HepG2 (cell line): ENCODE measurements around the gene CDK10. TPM values are rescaled to one million over a fixed set of nuclear protein-coding genes. Genes with fewer than 3 reads are reported as not detected.
A peak's percentile ranks its signal among the peaks of the same experiment; 100 is the strongest.

Experiments
- DR1 ChIP-seq: sonication (generic); formaldehyde crosslinking; IDR thresholded peaks from 2 replicates; pipeline ENCODE4 v1.8.0; 2021; ENCODE audit warnings: mild to moderate bottlenecking, missing genetic modification reagents, inconsistent platforms
- GTF3A ChIP-seq: sonication (generic); formaldehyde crosslinking; conservative IDR thresholded peaks from 2 replicates; pipeline ENCODE4 v1.4.0; 2020; ENCODE audit warnings: mild to moderate bottlenecking, missing genetic modification reagents
- HCFC1 ChIP-seq: fragments of 150-350 bp; IDR thresholded peaks from 2 replicates; pipeline ENCODE4 v1.6.1; 2014; ENCODE audit warnings: low read depth, low read length
- KLF13 ChIP-seq: sonication (generic); formaldehyde crosslinking; IDR thresholded peaks from 2 replicates; pipeline ENCODE4 v1.4.0; 2020; ENCODE audit warnings: mild to moderate bottlenecking, missing genetic modification reagents
- MAF1 ChIP-seq: sonication (generic); formaldehyde crosslinking; IDR thresholded peaks from 2 replicates; pipeline ENCODE4 v1.5.0; 2020; ENCODE audit warnings: missing genetic modification reagents, borderline replicate concordance
- MTF2 ChIP-seq: sonication (generic); formaldehyde crosslinking; IDR thresholded peaks from 2 replicates; pipeline ENCODE4 v1.5.0; 2020; ENCODE audit warnings: missing genetic modification reagents, borderline replicate concordance
- MZF1 ChIP-seq: sonication (generic); formaldehyde crosslinking; IDR thresholded peaks from 2 replicates; pipeline ENCODE4 v1.8.1; 2023; ENCODE audit warnings: mild to moderate bottlenecking, missing genetic modification reagents, borderline replicate concordance
- NFKBIZ ChIP-seq: IDR thresholded peaks from 2 replicates; pipeline ENCODE4 v1.6.1; 2018; ENCODE audit warnings: missing genetic modification reagents, missing compliant biosample characterization
- ZNF232 ChIP-seq: sonication (generic); formaldehyde crosslinking; IDR thresholded peaks from 2 replicates; pipeline ENCODE4 v1.4.0; 2020; ENCODE audit warnings: missing genetic modification reagents, borderline replicate concordance
- ZNF558 ChIP-seq: sonication (generic); formaldehyde crosslinking; IDR thresholded peaks from 2 replicates; pipeline ENCODE4 v1.9.0; 2022; ENCODE audit warnings: mild to moderate bottlenecking, missing genetic modification reagents, borderline replicate concordance
- ZNF772 ChIP-seq: sonication (generic); formaldehyde crosslinking; IDR thresholded peaks from 2 replicates; pipeline ENCODE4 v1.5.0; 2020; ENCODE audit warnings: mild to moderate bottlenecking, missing genetic modification reagents
- ZNF781 ChIP-seq: sonication (generic); formaldehyde crosslinking; IDR thresholded peaks from 2 replicates; pipeline ENCODE4 v1.5.1; 2020; ENCODE audit warnings: borderline replicate concordance, mild to moderate bottlenecking, missing genetic modification reagents; ENCODE audit errors: not compliant biosample characterization
- ZNF879 ChIP-seq: sonication (generic); formaldehyde crosslinking; IDR thresholded peaks from 2 replicates; pipeline ENCODE4 v1.8.1; 2023; ENCODE audit warnings: missing genetic modification reagents
- ZSCAN20 ChIP-seq: sonication (generic); formaldehyde crosslinking; IDR thresholded peaks from 2 replicates; pipeline ENCODE4 v1.4.0; 2020; ENCODE audit warnings: missing genetic modification reagents, mild to moderate bottlenecking, borderline replicate concordance
- polyA plus RNA-seq, 8 experiments: library from polyadenylated mRNA; depleted of rRNA in 3 of 8; stranded (reverse) in 7 of 8; unstranded in 1 of 8; fragments of >200 nt; fragmentation: Illumina TruSeq in 4 of 8; extraction: Trizol in 4 of 8; gene quantifications; 2 replicates each; pipeline versions ENCODE4 v1.2.1 to v1.2.3, GENCODE V29; 2011 to 2016; ENCODE audit warnings: low read depth in 4 of 8, missing spikeins in 1 of 8, mixed read lengths in 1 of 8; ENCODE audit not compliant: insufficient read depth in 1 of 8
- total RNA-seq, 5 experiments: library from RNA; depleted of rRNA; stranded (reverse); fragments of >200 nt; fragmentation: Illumina TruSeq; extraction: Trizol; gene quantifications; 2 replicates each; pipeline ENCODE4 v1.2.3, GENCODE V29; 2016; ENCODE audit warnings: low read depth in 1 of 5
- TF ChIP-seq, protein P1 (sequence below): sonication (generic); formaldehyde crosslinking; IDR thresholded peaks from 2 replicates; pipeline ENCODE4 v1.4.0; 2020; ENCODE audit warnings: mild to moderate bottlenecking, low read depth, missing genetic modification reagents
- TF ChIP-seq, protein P2 (sequence below): sonication (generic); formaldehyde crosslinking; IDR thresholded peaks from 2 replicates; pipeline ENCODE4 v1.8.1; 2022; ENCODE audit warnings: low read depth, mild to moderate bottlenecking, missing genetic modification reagents
- TF ChIP-seq, protein P3 (sequence below): sonication (generic); formaldehyde crosslinking; IDR thresholded peaks from 2 replicates; pipeline ENCODE4 v1.4.0; 2020; ENCODE audit warnings: missing genetic modification reagents
- TF ChIP-seq, protein P4 (sequence below): sonication (generic); formaldehyde crosslinking; IDR thresholded peaks from 2 replicates; pipeline ENCODE4 v1.9.0; 2022; ENCODE audit warnings: low read depth, missing genetic modification reagents

Gene CDK10
- total and polyA plus RNA-seq, 2 of the 13 experiments (the other 11 are each of a cell fraction or from before 2014, with no cell fraction given): 2.5 to 3.9 TPM

DNA sequence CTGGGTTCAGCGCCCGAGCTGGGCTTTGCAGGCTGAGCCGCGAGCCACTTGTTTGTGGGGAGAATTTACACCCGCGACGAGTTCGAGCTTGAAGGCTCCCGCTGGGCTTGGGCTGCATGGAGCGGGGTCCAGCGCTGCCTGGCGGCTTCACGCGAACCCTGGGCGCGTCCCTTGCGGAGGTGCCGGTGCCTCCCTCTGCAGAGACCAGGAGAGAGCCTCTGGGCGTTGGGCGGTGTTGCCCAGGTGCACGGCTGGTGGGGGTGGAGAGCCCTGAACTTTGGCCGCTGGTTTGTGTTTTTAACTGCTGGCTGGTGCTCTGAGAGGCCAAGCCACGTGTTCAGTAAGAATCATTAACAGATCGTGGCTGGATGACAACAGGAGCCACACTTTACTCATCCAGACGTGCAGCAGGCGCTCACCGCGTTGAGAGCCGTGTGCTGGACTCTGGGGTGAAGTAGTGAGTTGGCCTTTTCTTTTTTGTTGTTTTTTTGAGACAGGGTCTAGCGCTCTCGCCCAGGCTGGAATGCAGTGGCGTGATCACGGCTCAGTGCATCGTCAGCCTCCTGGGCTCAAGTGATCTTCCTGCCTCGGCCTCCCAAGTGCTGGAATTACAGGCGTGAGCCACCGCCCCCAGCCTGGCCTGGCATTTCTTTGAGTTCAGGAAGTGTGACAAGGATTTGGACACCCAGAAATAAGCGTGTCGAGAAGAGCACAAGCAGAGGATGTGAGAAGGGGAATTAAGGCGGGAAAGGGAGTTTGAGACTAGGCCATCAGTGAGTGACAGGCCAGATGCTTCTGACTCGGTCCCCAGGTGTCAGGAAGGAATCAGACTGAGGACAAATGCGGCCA, 827 bp downstream of the CDK10 start (continued):
- peak; percentile 67; the same call in 1 of the 2 replicates for TF ChIP-seq ZNF879
- peak; percentile 97; the same call in 1 of the 2 replicates for TF ChIP-seq MZF1
- TF ChIP-seq MTF2: no peak
- TF ChIP-seq ZNF781: peak; percentile 99
- 0 out of 2 replicates have a peak, but pooled peaks have one; percentile 44 for TF ChIP-seq KLF13 (CRISPR knock-in tag)
- TF ChIP-seq NFKBIZ (CRISPR knock-in tag): peak; percentile 97
- TF ChIP-seq, protein P1, sequence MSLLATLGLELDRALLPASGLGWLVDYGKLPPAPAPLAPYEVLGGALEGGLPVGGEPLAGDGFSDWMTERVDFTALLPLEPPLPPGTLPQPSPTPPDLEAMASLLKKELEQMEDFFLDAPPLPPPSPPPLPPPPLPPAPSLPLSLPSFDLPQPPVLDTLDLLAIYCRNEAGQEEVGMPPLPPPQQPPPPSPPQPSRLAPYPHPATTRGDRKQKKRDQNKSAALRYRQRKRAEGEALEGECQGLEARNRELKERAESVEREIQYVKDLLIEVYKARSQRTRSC (CRISPR knock-in tag): peak; percentile 99; the same call in 1 of the 2 replicates
- TF ChIP-seq ZNF558: peak; percentile 76; the same call in 1 of the 2 replicates
- TF ChIP-seq HCFC1: no peak
- peak; percentile 83; the same call in 1 of the 2 replicates for TF ChIP-seq MAF1 (CRISPR knock-in tag)
- peak; percentile 96 for TF ChIP-seq GTF3A (CRISPR knock-in tag)
- TF ChIP-seq ZSCAN20: peak; percentile 97
- peak; percentile 99 for TF ChIP-seq ZNF772 (CRISPR knock-in tag)
- TF ChIP-seq, protein P2, sequence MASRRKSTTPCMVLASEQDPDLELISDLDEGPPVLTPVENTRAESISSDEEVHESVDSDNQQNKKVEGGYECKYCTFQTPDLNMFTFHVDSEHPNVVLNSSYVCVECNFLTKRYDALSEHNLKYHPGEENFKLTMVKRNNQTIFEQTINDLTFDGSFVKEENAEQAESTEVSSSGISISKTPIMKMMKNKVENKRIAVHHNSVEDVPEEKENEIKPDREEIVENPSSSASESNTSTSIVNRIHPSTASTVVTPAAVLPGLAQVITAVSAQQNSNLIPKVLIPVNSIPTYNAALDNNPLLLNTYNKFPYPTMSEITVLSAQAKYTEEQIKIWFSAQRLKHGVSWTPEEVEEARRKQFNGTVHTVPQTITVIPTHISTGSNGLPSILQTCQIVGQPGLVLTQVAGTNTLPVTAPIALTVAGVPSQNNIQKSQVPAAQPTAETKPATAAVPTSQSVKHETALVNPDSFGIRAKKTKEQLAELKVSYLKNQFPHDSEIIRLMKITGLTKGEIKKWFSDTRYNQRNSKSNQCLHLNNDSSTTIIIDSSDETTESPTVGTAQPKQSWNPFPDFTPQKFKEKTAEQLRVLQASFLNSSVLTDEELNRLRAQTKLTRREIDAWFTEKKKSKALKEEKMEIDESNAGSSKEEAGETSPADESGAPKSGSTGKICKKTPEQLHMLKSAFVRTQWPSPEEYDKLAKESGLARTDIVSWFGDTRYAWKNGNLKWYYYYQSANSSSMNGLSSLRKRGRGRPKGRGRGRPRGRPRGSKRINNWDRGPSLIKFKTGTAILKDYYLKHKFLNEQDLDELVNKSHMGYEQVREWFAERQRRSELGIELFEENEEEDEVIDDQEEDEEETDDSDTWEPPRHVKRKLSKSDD (CRISPR knock-in tag): peak; percentile 94
- peak; percentile 96 for TF ChIP-seq DR1 (CRISPR knock-in tag)
- TF ChIP-seq, protein P3, sequence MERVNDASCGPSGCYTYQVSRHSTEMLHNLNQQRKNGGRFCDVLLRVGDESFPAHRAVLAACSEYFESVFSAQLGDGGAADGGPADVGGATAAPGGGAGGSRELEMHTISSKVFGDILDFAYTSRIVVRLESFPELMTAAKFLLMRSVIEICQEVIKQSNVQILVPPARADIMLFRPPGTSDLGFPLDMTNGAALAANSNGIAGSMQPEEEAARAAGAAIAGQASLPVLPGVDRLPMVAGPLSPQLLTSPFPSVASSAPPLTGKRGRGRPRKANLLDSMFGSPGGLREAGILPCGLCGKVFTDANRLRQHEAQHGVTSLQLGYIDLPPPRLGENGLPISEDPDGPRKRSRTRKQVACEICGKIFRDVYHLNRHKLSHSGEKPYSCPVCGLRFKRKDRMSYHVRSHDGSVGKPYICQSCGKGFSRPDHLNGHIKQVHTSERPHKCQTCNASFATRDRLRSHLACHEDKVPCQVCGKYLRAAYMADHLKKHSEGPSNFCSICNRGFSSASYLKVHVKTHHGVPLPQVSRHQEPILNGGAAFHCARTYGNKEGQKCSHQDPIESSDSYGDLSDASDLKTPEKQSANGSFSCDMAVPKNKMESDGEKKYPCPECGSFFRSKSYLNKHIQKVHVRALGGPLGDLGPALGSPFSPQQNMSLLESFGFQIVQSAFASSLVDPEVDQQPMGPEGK: peak; percentile 90
- TF ChIP-seq, protein P4, sequence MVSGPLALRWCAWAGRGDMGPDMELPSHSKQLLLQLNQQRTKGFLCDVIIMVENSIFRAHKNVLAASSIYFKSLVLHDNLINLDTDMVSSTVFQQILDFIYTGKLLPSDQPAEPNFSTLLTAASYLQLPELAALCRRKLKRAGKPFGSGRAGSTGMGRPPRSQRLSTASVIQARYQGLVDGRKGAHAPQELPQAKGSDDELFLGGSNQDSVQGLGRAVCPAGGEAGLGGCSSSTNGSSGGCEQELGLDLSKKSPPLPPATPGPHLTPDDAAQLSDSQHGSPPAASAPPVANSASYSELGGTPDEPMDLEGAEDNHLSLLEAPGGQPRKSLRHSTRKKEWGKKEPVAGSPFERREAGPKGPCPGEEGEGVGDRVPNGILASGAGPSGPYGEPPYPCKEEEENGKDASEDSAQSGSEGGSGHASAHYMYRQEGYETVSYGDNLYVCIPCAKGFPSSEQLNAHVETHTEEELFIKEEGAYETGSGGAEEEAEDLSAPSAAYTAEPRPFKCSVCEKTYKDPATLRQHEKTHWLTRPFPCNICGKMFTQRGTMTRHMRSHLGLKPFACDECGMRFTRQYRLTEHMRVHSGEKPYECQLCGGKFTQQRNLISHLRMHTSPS (CRISPR knock-in tag): peak; percentile 95
- peak; percentile 99 for TF ChIP-seq ZNF232 (CRISPR knock-in tag)
